GM19438 (cell line): ENCODE data around the gene THEM4.
"Not testable (repeated sequence)": the region's sequence is repeated elsewhere in the genome, so short reads cannot be mapped to it uniquely, and the experiment has no call there.

Experiments used
- ATAC-seq: cut with Tn5 transposase; IDR thresholded peaks from one replicate; pipeline ENCODE4 v1.9.1; 2021; ENCODE audit warnings: low read depth; ENCODE audit not compliant: unreplicated experiment

THEM4 gene

DNA sequence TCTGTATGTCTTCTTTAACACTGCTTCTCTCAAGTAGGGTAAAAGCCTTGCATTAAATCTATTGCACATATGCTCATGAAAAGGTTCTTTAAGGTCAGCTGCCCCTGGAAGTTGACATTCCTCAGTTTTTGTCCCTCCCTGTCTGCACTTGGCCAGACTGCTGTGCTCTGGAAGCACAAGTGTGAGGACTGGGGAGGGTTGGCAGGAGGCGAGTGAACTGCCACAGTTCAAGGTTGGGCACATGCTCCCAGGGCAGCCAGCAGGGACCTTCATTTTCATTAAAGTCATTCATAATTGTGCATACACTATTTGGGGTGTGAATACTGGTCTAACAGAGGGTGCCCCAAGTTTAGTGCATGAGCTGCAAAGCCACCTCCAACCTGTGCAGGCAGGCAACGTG, 44.9 kb downstream of the THEM4 start:
- ATAC-seq, result no peak

DNA sequence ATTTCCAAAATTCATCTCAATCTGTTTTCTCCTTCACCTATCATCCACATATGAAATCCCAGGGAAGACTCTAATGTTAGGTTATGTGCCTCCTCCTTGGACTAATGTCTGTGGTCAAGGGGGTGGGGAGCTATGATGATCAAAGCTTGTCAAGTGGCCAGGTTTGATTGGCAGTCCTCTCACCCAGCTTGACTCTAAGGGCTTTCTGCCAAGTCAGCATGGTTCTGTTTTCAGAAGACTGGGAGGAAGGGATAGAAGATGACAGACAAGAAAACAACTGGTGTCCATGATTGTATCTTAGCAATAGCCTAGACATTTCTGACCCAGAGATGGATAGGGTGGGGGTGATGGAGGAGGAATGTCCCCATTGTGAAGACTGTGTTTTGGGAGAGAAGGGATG, 46.7 kb downstream of the THEM4 start:
- ATAC-seq, result no peak

DNA sequence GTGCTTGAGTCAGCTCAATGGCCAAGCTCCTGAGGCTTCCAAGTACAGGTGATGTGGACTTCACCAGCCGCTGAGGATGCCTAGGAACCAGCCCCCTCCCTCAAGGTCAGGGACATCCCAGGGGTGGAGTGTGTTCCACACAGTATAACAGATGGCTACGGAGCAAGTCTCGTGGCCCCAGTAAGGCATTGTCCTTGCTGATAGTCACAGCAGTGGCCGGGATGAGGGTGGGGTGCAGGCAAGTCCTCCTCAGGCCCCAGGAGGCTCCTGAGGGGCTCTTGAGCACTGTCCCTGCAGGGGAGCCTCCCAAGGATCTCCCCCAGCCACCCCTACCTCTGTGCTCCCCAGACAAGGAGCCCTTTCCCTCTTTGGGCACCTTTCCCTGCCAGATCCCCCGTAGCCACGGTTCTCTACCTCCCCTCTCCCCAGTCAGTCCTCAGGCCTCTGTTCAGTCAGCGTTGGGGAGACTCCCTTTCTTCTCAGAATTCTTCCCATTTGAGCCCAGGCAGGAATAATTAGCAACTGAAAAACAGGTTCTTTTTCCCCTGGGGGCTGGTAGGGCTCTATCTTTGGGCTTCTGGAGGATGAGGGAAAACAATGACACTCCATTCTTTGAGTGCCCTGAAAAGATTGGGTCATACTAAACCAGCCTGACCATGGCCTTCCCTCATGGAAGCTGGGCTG, 48.7 kb downstream of the THEM4 start:
- ATAC-seq, result no peak

DNA sequence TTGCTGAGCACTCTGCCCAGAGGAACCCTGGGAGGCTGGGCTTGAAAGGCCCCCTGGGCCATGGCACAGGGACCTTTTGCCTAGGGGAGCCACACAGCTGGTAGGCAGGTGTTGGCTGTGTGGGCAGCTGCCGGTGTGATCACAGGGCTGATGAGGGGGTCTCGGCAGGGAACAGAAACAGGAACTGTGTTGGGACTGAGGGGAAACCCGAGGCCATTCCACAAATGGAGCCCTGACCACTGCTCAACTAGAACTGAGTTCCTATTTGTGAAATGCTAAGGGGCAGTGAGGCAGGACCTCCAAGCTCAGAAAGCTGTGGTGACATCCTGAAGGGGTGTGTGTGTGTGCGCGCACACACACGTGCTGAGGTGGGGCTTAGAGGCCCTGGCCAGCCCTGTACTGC, 49.4 kb downstream of the THEM4 start:
- no peak for ATAC-seq

DNA sequence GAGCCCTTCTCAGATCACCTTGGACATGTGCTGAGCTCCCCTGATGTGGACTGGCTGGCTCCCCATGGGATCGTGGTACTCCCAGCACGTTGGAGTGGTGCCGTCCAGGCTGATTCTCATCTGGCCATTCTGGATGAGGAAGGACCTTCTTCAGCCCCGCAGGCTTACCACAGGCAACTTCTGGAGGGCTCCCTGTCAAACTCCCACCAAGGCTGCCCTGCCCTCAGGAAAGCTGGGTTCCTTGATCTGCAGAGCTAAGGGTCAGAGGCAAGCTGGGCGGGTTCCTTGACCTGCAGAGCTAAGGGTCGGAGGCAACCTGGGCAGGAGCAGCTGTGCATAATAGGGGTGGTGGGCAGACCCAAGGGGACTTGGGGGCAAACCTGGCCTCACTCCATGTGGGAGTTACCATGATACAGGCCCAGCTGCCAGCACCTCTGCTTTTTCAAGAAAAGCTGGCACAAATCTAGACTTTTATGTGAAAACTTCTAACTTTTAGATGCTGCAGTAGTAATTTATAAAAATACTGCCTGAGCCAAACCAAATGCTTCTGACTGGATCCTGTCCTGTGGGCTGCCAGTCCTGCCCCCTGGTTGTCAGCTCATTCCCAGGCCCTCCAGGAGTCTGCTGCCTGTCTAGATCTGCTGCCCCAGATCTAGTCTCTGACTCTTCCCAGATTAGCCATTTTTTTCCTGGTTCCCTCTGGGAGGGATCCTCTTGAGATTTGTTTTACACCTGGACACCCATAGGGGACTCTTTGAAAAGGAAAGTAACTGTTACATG, 50.2 kb downstream of the THEM4 start:
- no peak for ATAC-seq

DNA sequence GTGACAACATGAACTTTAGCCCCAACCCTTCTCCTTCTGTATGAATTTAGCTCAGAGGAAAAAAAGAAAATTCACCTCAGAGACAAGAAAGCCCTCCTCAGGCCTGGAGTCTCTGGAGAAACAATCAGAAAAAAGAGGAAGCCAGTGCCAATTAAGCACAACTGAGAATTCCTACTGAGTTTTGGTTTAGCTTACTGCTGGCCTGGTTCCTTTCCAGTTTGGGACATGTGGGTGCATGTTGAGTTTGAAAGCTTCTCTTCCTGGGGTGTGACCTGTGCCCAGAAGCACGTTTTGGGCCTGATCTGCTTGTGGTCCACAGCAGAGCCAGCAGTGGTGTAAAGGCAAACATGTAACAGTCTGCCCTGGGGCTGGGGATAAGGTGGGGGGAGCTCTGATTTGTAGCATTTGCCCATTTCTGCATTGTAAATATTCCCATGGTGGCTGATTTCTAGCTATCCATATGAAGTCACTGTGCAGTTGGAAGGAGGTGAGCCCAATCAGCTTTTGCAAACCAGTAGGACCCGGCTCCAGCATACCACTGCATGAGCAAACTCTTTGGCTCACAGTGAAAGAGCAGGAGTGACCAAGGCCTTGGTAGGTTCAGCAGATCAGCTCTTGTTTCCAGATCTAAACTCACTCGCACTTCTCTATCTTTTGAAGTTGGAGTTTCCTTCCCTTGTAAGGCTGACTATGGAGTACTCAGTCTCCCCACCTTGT, 51.1 kb downstream of the THEM4 start:
- ATAC-seq, result no peak

DNA sequence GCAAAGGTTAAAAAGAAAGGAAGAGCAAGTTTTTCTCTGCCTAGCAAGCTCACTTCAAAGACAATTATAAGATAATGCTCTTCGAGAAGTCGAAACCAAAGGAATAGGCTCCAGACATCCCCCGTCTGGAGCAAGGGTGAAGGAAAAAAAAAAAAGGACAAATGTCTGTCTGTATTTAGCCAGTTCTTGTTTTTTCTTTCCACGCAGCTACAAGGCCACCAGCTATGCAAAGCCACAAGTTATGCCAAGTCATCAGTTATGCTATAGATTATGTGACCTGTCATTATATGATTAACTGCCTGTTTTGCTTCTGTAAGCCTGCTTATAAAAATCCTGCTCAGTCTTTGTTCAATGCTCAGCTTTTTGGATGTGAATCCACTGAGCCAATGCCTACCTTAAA, 53.4 kb downstream of the THEM4 start:
- ATAC-seq, result no peak

DNA sequence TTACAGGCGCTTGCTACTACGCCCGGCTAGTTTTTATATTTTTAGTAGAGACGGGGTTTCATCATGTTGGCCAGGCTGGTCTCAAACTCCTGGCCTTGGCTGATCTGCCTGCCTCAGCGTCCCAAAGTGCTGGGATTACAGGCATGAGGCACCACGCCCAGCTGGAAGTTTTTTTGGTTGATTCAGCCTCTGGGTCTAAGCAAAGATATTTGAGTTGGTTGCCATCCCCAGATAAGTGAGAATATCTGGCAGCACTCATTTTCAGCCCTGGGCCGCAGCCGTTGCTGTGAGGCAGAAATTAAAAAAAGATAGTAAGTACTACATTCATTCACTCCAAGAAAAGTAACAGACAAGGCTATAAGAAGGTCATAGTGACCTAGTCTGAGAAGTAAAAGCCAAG, 53.8 kb downstream of the THEM4 start:
- ATAC-seq, result not testable (repeated sequence)

DNA sequence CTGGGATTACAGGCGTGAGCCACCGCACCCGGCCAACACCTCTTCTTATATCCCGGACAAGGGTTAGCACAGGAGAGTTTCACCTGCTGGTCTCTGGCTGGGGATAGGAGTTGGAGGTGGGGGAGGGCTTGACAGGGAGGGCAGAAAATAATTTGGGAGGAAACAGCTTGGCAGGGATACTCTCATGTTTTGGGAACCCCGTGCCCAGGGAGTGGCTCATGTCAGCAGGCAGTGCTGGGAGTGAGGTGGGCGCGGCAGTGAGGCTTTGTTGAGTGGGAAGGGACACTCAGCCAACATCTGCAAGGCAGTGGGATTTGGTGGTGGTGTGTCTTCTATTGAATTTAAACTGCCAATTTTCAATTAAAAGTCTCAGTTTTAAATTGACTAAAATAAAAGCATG, 54.7 kb downstream of the THEM4 start:
- ATAC-seq, result no peak

DNA sequence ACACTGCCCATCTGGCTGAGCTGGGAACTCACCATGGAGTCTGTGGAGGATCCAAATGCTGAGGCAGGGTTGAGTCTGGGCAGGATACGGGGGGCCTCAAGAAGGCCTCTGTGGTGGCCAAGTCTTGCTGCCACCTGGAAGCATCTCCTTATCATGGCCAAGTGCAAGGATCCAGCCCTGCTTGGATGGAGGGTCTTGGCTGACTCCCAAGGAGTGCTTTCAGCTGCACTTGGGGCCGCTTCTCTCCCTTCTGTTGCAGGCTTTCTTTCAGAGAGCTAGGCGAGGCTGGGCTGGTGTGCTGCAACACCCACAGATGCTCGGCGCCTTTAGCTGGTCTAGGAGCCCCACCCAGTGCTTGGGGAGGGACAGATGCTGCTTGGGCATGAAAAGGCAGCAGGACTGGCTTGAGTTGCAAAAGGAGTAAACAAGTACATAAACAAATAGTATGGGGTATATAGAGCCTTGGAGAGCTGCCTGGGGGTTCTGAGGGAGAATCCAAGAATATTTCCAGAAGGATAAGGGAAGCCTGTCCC, 55.8 kb downstream of the THEM4 start, which contains the start of gene THEM5:
Gene THEM5 (minus strand): TSS at position 302 of the 533 bp plus-strand sequence. CDS start 147 bp downstream, at position 155.
- no peak for ATAC-seq

DNA sequence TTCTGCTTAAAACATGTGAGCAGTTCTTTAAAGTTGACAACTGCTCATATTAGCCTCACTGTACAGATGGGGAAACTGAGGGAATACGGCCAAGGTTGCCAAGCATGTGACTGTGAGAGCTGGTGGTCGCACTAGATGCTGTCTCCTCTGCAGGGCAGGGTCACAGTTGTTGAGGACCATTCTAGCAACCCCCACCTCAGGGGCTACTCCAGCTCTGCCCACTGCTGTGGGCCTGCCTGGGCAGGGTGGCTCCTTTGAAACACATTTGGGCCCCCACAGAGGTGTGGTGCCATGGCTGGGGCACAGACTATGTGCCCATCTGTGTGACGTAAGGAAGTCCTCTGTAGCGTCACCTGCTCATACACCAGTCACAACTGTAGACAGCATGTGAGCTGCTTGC, 56.6 kb downstream of the THEM4 start:
- no peak for ATAC-seq

DNA sequence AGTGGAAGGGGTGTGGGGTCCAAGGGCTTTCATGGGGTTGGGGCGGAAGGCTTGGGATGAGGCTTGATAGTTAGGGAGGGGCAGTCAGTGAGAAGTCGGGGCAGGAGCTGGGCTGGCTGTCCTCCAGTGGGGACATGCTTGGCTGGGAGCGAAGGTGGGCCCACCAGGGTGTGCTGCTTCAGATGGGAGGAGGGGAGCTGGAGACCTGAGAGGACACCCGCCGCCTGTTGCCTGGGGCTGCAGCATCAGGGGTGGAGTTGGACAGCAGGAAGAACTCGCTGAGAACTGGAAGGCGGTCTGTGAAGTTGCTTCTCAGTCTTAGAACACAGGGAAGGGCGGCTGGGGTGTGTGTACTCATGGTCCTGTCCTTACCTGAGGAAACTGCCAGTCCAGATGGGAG, 57.4 kb downstream of the THEM4 start:
- no peak for ATAC-seq

DNA sequence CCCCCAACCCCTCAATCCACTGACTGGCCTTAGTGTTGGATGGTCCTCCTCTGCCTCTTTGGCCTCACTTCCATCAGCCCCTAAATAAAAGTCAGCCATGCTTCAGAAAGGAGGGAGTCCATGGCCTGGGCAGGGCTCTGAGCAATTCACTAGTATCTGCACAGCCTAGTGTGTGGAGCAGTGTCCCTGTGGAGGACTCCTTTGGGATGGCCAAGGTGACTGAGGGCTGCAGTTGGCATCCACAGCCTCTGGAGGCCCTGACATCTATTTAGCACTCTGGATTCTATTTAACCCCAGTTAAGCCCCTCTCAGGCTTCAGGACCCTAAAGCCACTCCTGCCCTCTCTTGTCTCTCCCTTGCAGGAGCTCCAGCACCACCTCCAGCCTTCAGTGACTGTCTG, 59.4 kb downstream of the THEM4 start:
- ATAC-seq, result no peak

DNA sequence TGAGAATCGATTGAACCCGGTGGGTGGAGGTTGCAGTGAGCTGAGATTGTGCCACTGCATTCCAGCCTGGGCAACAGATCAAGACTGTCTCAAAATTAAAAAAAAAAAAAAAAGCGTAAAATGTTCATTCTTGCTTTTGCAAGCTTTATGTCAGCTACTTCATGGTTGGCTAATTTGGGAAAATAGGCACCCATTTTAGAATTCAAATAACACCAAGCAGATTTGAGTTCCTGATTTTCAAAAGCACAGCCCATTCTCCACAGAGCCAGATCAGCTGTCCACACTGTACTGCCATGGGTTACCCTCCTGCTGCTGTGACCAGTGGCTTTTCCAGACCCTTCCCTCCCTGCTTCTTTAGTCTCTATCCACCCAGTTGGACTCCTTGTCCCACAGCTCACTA, 60.2 kb downstream of the THEM4 start:
- ATAC-seq, result no peak

DNA sequence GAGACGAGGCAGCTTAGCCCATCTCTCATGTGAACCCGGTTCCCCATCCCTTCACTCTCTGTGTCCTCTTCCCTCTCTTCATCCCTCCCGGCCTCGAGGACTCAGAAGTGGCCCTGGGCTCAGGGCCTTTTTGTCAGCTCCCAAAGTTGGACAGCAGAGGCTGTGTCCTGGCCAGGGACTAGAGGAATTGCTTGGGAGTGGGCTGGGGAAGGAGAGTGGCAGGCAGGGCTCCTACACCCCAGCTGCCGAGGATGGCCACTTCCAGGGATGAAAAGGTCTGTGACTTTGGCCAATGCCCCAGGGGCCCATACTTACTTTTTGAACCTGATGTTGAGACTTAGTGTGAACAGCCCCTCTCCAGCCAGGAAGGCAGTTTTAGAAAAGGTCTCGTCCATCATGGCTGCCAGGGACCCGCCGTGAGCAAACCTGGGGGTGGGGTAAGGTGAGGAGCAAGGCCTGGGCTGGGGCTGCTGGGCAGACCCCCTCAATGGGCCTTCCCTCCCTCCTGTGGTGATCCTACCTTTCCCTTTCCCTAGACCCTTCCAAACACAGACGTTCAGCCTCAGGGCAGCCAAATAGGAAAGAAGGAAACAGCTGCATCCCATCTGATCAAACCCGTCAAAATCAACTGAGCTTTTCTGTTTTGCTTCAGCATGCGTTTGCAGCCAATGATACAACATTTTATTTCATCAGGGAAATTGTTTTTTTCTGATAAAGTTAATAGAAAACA, 61.3 kb downstream of the THEM4 start:
- ATAC-seq, result no peak

DNA sequence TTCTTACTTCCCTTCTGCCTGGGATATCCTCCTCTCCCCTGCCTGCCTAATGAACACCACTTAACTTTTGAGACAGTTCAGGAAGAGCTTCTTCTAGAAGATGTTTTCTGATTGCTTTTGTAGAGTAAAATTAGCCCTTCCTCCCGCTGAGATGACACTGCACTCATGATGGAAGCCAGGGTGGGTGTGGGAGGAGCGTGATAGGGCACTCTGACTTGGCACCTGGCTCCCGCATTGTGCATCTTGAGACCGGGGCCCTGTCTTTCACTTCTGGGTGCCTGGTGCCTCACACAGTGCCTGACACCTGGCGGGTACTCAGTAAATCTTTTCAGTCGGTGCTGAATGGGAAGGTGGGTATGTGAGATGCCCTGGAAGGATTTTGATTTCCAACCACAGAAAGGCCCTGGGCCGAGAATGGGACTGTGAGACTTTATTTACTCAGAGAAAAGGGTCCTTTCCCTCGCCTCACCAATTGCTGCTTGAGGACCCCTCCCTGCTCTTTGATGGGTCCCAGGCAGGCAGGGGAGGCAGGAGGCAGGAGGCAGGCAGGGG, 62.5 kb downstream of the THEM4 start:
- no peak for ATAC-seq

DNA sequence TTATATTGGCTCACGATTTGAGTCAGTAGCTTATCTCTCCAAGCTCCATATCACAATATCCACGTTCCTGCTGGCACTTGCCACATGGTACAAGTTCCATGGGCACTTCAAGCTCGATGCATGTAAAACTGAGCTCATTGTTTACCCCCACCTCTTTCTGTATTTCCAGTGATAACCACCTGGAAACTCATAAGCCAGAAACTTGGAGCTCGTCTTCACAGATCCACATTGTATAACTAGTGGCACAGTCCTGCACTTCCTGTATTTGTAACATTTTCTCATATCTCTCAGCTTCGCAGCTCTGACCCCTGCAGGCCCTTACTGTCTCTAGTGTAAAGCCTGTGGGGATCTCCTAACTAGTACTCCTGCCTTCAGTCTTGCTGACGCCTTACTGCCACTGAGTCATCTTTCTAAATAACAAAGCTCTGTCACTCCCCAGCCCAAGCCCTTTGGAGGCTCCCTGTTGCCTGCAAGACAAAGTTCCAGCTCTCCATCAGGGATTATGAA, 63.2 kb downstream of the THEM4 start:
- ATAC-seq, result no peak

DNA sequence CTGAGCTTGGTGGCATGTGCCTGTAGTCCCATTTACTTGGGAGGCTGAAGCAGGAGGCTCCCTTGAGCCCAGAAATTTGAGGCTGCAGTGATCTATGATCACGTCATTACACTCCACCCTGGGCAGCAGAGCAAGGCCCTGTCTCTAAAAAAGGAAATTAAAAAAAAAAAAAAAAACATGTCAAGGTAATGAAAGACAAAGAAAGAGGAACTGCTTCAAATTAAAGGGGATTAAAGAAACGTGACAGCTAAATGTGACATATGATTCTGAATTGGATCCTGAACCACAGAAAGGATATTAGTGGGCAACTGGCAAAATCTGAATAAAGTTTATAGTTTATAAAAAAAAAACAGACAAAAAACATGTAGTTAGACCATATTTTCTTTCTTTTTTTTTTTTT, 65.9 kb downstream of the THEM4 start:
- no peak for ATAC-seq

DNA sequence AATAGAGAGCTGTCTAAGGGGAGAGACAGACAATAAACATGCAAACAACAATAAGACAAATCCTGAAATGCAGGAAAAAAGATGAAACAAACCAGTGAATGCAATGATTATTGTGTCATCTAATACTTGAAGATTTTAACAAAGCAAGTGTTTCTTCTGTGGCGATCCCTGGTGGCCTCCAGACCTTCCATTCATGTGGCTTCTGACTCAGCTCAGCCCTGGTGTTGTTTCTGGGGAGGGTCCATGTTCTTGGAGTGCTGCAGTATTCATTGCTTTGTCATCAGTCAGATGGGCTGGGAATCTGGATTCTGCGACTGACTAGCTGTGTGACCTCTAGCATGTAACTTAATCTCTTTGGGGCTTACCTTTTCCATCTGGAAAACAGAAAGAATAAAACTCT, 68.2 kb downstream of the THEM4 start:
- ATAC-seq, result no peak

DNA sequence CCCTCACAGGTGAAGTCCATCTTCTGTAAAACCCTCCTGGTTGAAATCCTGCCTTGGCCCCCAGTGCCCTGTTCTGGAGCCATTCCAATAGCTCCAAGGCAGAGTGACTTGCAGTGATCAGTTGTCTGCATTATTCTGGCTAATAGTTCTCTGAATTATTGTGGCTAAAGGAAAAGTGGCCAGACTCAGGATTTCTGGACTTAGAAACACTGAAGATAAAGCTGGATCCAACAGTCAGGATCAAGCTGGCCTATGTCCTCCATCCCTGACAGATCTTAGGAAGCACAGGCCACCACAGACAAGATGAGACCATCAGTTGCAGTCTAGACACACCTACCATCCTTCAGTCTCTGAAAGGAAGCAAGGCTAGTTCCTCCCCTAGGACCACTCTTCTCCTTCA, 68.9 kb downstream of the THEM4 start:
- ATAC-seq, result no peak
